HG02610 (cell line): Measurements from ENCODE around the gene SLC36A1.

Experiments used
- ATAC-seq: cut with Tn5 transposase; IDR thresholded peaks from one replicate; pipeline ENCODE4 v1.9.1; 2021; ENCODE audit warnings: mild to moderate bottlenecking, moderate library complexity; ENCODE audit not compliant: unreplicated experiment

The SLC36A1 gene

GRCh38 chr5:151451626-151452520 is 4.5 kb downstream of the SLC36A1 start:
- ATAC-seq, result peak; percentile 84

GRCh38 chr5:151454166-151454565 is 6.8 kb downstream of the SLC36A1 start:
- no peak for ATAC-seq

GRCh38 chr5:151454889-151455288 is 7.5 kb downstream of the SLC36A1 start:
- ATAC-seq, result no peak

- no peak for ATAC-seq
Measured at GRCh38 chr5:151456321-151456940, 9.0 kb downstream of the SLC36A1 start.

GRCh38 chr5:151458314-151458713 is 10.9 kb downstream of the SLC36A1 start:
- ATAC-seq, result no peak

GRCh38 chr5:151459680-151460324 is 12.4 kb downstream of the SLC36A1 start:
- ATAC-seq, result no peak

GRCh38 chr5:151461312-151461711 is 13.9 kb downstream of the SLC36A1 start:
- ATAC-seq, result peak; percentile 99

GRCh38 chr5:151463137-151464029 is 16.0 kb downstream of the SLC36A1 start:
- ATAC-seq, result no peak

GRCh38 chr5:151464101-151464500 is 16.7 kb downstream of the SLC36A1 start:
- no peak for ATAC-seq

GRCh38 chr5:151465476-151465875 is 18.1 kb downstream of the SLC36A1 start:
- no peak for ATAC-seq

- ATAC-seq, result no peak
Measured at GRCh38 chr5:151467576-151467975, 20.2 kb downstream of the SLC36A1 start.

GRCh38 chr5:151469386-151469785 is 22.0 kb downstream of the SLC36A1 start:
- no peak for ATAC-seq

GRCh38 chr5:151469992-151470391 is 22.6 kb downstream of the SLC36A1 start:
- ATAC-seq, result no peak

- ATAC-seq, result no peak
Measured at GRCh38 chr5:151470439-151470838, 23.0 kb downstream of the SLC36A1 start.

GRCh38 chr5:151471276-151471675 is 23.9 kb downstream of the SLC36A1 start:
- ATAC-seq, result no peak

GRCh38 chr5:151474799-151475198 is 27.4 kb downstream of the SLC36A1 start:
- no peak for ATAC-seq

- no peak for ATAC-seq
Measured at GRCh38 chr5:151475388-151475787, 28.0 kb downstream of the SLC36A1 start.

GRCh38 chr5:151476016-151476415 is 28.6 kb downstream of the SLC36A1 start:
- ATAC-seq, result no peak

- no peak for ATAC-seq
Measured at GRCh38 chr5:151477101-151477500, 29.7 kb downstream of the SLC36A1 start.

GRCh38 chr5:151480384-151481293 is 33.2 kb downstream of the SLC36A1 start:
- ATAC-seq, result no peak
